ENCODE results near the gene CACNA2D3. TPM values are rescaled to one million over a fixed set of nuclear protein-coding genes. Genes with fewer than 3 reads are reported as not detected.

The CACNA2D3 gene
- total and polyA plus RNA-seq, 4 donors = 0.72 to 2.4 (median 1.5) TPM

DNA sequence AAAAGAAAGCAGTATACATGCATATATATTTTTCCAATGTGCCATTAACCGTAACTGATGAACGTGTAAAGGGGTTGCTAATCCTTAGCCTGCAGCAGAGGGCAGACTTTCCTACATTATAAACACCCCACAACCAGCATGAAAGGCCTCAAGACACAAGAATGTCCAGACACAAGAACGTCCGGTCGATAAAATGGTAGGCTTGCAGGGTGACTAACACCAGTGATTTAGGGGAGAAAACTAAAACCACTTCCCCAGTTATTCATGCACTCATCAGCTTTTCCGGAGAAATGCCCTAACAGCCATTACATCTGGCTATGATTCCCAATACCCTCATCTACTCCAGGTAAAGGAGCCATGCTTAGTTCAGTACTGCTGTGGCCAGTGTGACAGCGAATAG lies 748.1 kb downstream of the CACNA2D3 start:
- DNase-seq (no peak), ATAC-seq (ENCODE audit: low FRiP score) (no peak)
- Histone ChIP-seq H3K36me3 (ENCODE audit: control insufficient read depth in 1 of 2, insufficient read depth in 2 of 2, low read length in 1 of 2) (no peaks in the 10 kb centered on the region), H3K4me1 (ENCODE audit: control insufficient read depth in 1 of 2, insufficient read depth in 2 of 2, low read length in 2 of 2) (no peaks in the 10 kb centered on the region), H3K4me3 (ENCODE audit: low read length in 2 of 2) (no peak overlapping the region), H3K27ac (ENCODE audit: low read depth in 1 of 2, low read length in 2 of 2) (no peak overlapping the region), H3K9me3 (ENCODE audit: control insufficient read depth, low read length) (no peaks in the 10 kb centered on the region), H3K27me3 (ENCODE audit: control insufficient read depth in 1 of 2, insufficient read depth in 2 of 2, low read length in 1 of 2) (no peaks in the 10 kb centered on the region)
- intact Hi-C loops (cut with DNase I) = no loop called here
- WGBS, 2 donors = 29 to 34% methylated on average over 7 of the region's 7 CpGs

DNA sequence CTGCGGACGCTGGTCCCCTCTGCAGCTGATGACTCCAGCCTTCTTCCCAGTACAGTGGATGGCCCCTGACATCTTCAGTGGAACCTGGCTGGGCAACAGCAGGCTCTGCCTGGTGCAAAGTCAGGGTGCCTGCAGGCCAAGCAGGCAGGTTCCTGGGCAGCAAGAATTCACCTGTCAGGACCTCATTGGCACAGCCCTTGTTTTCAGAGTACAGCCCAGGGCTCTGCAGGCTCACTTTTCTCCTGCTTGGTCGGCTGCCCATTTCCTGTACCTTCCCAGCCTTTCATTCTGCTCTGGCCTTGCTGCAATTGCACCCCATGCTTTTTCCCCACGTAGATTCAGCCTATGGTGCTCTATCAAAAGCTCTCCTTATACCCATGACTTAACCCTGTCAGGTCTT lies 749.5 kb downstream of the CACNA2D3 start:
- ATAC-seq (ENCODE audit: low FRiP score) = no peak
- Histone ChIP-seq H3K36me3 (ENCODE audit: control insufficient read depth in 1 of 2, insufficient read depth in 2 of 2, low read length in 1 of 2) (no peaks in the 10 kb centered on the region), H3K27ac (ENCODE audit: low read depth in 1 of 2, low read length in 2 of 2) (no peak overlapping the region), H3K9me3 (ENCODE audit: control insufficient read depth, low read length) (no peaks in the 10 kb centered on the region), H3K4me3 (ENCODE audit: low read length in 2 of 2) (no peak overlapping the region), H3K4me1 (ENCODE audit: control insufficient read depth in 1 of 2, insufficient read depth in 2 of 2, low read length in 2 of 2) (no peaks in the 10 kb centered on the region), H3K27me3 (ENCODE audit: control insufficient read depth in 1 of 2, insufficient read depth in 2 of 2, low read length in 1 of 2) (no peaks in the 10 kb centered on the region)
- WGBS, 2 donors = 84 to 85% methylated on average over 4 of the region's 4 CpGs
- no peak for DNase-seq
- intact Hi-C loops (cut with DNase I) = no loop called here

DNA sequence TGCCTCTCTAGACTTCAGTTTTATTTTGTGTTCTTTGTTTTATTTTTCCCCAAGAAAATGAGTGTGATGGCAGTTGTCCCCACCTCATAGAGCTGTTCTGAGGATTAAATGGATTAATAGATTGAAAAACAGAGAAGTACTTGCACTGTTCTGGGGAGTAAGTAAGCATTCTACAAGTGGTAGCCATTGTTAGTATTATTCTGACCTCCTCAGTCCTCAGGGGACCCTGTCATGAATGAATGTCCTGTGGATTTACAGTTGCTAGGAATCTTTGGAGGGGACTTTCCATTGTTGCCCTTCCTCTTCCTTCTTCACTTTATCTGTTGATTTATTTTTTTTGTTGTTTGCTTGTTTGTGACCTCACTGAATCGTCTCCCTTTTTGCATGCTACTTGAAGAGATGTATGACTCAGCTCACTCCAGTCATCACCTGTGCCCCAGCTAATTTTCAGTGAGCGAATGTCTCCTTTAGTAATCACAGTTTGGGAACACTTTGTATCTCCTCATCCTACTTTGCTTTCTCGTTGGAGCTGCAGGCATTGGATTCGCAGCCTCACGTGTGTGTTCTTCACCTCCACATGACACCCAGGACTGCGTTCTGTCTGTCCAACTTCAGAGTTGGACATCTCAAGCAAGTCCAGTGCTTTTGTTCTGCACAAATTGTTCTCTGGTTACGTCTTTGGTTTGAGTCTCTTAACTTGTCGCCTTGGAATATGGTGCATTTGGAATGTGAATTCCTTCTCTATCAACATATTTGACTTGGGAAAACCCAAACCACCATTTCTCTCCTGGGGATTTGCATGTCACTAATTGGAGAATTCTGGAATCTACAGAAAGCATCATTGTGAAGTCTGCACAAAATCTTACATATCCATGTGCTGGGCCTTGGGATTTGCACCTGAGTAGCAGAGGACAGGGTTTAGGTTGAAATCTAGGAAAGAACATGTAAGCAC lies 751.0 kb downstream of the CACNA2D3 start:
- no peaks in the 10 kb centered on the region for H3K4me1 ChIP-seq (ENCODE audit: control insufficient read depth in 1 of 2, insufficient read depth in 2 of 2, low read length in 2 of 2)
- no peaks in the 10 kb centered on the region for H3K27me3 ChIP-seq (ENCODE audit: control insufficient read depth in 1 of 2, insufficient read depth in 2 of 2, low read length in 1 of 2)
- intact Hi-C loops (cut with DNase I) = no loop called here
- no peak for ATAC-seq (ENCODE audit: low FRiP score)
- no peak overlapping the region for H3K4me3 ChIP-seq (ENCODE audit: low read length in 2 of 2)
- no peaks in the 10 kb centered on the region for H3K36me3 ChIP-seq (ENCODE audit: control insufficient read depth in 1 of 2, insufficient read depth in 2 of 2, low read length in 1 of 2)
- 72 to 75% methylated on average over 8 of the region's 8 CpGs for WGBS, 2 donors
- DNase-seq = no peak
- H3K9me3 ChIP-seq (ENCODE audit: control insufficient read depth, low read length) = no peaks in the 10 kb centered on the region
- H3K27ac ChIP-seq (ENCODE audit: low read depth in 1 of 2, low read length in 2 of 2) = no peak overlapping the region

DNA sequence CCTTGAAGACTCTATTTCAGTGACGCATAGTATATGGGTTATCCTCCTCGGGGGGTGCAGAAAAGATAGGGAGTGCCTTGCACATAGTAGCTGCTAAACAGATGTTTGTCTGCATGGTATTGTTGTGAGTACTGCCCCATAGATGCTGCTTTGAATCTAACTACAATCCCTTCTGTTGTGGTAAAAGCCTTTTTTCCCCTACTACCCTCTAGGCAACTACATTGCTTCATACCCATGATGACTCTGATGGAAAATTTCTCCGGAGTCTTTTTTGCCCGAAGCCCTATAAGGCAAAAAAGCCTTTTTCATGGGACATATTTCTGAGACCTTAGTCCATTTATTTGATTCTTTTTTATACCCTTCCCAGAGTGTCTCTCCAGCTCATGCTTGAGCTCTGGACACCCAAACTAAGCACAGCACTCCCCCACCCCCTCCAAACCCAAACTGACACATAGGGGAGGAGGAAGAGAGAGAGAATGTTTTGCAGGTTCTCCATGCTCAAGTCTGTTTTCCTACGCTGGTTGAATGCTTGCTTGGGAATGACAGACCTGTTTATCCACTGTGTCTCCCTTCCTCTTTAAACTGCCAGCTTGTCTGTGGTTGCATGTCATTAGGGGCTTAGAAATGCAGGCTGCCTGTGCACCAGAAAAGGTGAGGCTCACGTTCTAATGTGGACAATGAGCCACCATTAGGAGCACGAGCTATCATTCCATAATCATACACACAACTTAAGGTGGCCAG lies 752.6 kb downstream of the CACNA2D3 start:
- intact Hi-C loops (cut with DNase I) = no loop called here

DNA sequence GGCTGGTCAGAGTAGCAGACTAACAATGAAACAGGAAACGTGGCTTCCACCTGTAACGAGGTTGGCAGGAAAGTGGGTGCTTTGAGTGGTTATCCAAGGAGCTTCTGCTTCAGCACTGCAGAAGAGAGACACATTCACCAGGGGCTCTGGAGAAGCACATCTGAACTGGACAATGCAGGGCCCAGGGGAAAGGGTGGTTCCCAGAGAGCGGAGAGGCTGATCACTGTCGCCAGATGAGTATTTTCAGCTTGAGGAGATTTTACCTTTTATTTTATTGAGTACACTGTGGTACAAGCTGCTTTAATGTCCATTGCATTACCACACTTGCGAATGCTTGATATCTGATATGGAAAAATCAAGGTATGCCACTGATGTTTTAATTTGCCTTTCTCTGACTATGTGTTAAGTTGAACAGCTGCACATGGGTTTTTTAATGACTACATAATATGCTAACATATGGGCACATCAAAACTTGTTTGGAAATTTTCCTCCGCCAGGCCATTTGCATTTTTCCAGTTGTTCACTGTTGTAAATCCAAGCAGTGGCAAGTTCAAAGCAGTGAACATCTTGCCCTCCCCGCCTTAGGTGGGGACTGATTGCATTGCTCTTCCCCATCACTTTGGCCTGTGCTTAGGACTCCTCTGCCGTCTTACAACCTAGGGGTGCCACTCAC lies 753.4 kb downstream of the CACNA2D3 start:
- Histone ChIP-seq H3K4me1 (ENCODE audit: control insufficient read depth in 1 of 2, insufficient read depth in 2 of 2, low read length in 2 of 2) (no peaks in the 10 kb centered on the region), H3K36me3 (ENCODE audit: control insufficient read depth in 1 of 2, insufficient read depth in 2 of 2, low read length in 1 of 2) (no peaks in the 10 kb centered on the region), H3K9me3 (ENCODE audit: control insufficient read depth, low read length) (no peaks in the 10 kb centered on the region), H3K27ac (ENCODE audit: low read depth in 1 of 2, low read length in 2 of 2) (no peak overlapping the region), H3K4me3 (ENCODE audit: low read length in 2 of 2) (no peak overlapping the region), H3K27me3 (ENCODE audit: control insufficient read depth in 1 of 2, insufficient read depth in 2 of 2, low read length in 1 of 2) (no peaks in the 10 kb centered on the region)
- DNase-seq (no peak), ATAC-seq (ENCODE audit: low FRiP score) (no peak)
- WGBS, 2 donors = 85 to 87% methylated on average over 8 of the region's 8 CpGs
- intact Hi-C loops (cut with DNase I) = no loop called here

More for the DNA sequence above, 752.6 kb downstream of the CACNA2D3 start:
- Histone ChIP-seq H3K4me3 (ENCODE audit: low read length in 2 of 2) (no peak overlapping the region), H3K4me1 (ENCODE audit: control insufficient read depth in 1 of 2, insufficient read depth in 2 of 2, low read length in 2 of 2) (no peaks in the 10 kb centered on the region), H3K9me3 (ENCODE audit: control insufficient read depth, low read length) (no peaks in the 10 kb centered on the region), H3K36me3 (ENCODE audit: control insufficient read depth in 1 of 2, insufficient read depth in 2 of 2, low read length in 1 of 2) (no peaks in the 10 kb centered on the region), H3K27me3 (ENCODE audit: control insufficient read depth in 1 of 2, insufficient read depth in 2 of 2, low read length in 1 of 2) (no peaks in the 10 kb centered on the region), H3K27ac (ENCODE audit: low read depth in 1 of 2, low read length in 2 of 2) (no peak overlapping the region)
- DNase-seq (no peak), ATAC-seq (ENCODE audit: low FRiP score) (no peak)
- 81% methylated on average over 7 of the region's 7 CpGs for WGBS, 2 donors

DNA sequence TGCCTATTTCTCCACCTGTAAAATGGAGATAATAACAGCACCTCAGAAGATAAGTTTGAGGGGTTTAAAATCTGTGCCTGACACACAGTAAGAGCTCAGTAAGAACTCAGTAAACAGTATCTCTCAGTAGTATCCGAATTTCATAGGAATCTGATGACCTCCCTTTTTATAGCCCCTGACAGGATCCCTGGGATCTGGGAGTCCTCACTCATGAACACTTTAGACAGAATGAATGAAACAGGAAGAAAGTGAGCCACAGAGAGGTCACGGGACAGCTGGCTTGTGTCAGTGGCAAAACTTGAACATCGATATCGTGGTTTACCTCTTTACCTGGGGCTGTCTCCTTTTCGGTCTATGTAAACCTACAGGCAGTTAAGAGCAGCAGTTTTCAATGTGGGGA lies 754.3 kb downstream of the CACNA2D3 start:
- Histone ChIP-seq H3K27me3 (ENCODE audit: control insufficient read depth in 1 of 2, insufficient read depth in 2 of 2, low read length in 1 of 2) (no peaks in the 10 kb centered on the region), H3K27ac (ENCODE audit: low read depth in 1 of 2, low read length in 2 of 2) (no peak overlapping the region), H3K9me3 (ENCODE audit: control insufficient read depth, low read length) (no peaks in the 10 kb centered on the region), H3K4me3 (ENCODE audit: low read length in 2 of 2) (no peak overlapping the region), H3K36me3 (ENCODE audit: control insufficient read depth in 1 of 2, insufficient read depth in 2 of 2, low read length in 1 of 2) (no peaks in the 10 kb centered on the region), H3K4me1 (ENCODE audit: control insufficient read depth in 1 of 2, insufficient read depth in 2 of 2, low read length in 2 of 2) (no peaks in the 10 kb centered on the region)
- no peak for DNase-seq
- 85 to 88% methylated on average over 5 of the region's 5 CpGs for WGBS, 2 donors
- intact Hi-C loops (cut with DNase I) = no loop called here
- no peak for ATAC-seq (ENCODE audit: low FRiP score)

DNA sequence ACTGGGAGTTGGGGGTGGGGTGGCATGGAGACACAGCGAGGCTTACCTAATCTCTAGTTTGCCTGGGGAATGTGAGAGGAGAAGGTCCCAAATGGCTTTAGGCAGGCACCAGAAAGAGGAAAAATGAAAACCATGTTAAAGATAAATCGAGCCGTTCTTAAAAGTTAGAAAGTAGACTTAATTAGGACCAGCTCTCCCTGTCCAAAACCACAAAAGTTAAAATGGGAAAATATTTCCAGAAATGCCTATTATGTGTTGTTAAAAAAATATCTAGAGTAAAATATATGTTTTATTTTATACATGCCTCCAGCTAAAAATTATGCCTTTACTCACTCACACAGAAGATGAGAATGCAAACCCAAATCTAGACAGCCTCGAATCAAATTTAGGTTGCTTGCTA lies 755.4 kb downstream of the CACNA2D3 start:
- Histone ChIP-seq H3K27ac (ENCODE audit: low read depth in 1 of 2, low read length in 2 of 2) (no peak overlapping the region), H3K9me3 (ENCODE audit: control insufficient read depth, low read length) (no peaks in the 10 kb centered on the region), H3K36me3 (ENCODE audit: control insufficient read depth in 1 of 2, insufficient read depth in 2 of 2, low read length in 1 of 2) (no peaks in the 10 kb centered on the region), H3K27me3 (ENCODE audit: control insufficient read depth in 1 of 2, insufficient read depth in 2 of 2, low read length in 1 of 2) (no peaks in the 10 kb centered on the region), H3K4me3 (ENCODE audit: low read length in 2 of 2) (no peak overlapping the region), H3K4me1 (ENCODE audit: control insufficient read depth in 1 of 2, insufficient read depth in 2 of 2, low read length in 2 of 2) (no peaks in the 10 kb centered on the region)
- no peak for ATAC-seq (ENCODE audit: low FRiP score)
- no peak for DNase-seq
- intact Hi-C loops (cut with DNase I) = no loop called here
- WGBS, 2 donors = 33 to 41% methylated on average over 4 of the region's 4 CpGs

DNA sequence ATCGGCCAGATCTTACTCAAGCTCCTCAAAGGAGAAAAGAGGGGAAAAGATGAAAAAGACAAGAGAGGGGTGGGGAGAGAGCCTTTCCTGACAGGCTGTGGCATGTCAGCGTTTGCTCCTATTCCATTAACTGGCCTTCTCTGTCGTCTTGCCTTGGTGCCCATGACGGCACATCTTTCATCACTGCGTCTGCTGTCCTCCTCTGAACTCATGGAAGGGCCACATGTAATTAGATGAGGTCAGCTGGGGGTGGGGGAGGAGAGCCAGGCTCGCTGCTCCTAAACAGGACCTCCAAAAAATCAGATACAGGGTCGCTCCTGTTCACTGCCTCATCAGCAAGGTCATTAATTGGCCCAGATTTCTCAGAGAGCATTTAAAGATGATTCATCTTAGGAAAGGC lies 755.8 kb downstream of the CACNA2D3 start:
- ATAC-seq (ENCODE audit: low FRiP score) = no peak
- no peaks in the 10 kb centered on the region for H3K4me1 ChIP-seq (ENCODE audit: control insufficient read depth in 1 of 2, insufficient read depth in 2 of 2, low read length in 2 of 2)

More for the DNA sequence above, 755.8 kb downstream of the CACNA2D3 start:
- Histone ChIP-seq H3K27me3 (ENCODE audit: control insufficient read depth in 1 of 2, insufficient read depth in 2 of 2, low read length in 1 of 2) (no peaks in the 10 kb centered on the region), H3K36me3 (ENCODE audit: control insufficient read depth in 1 of 2, insufficient read depth in 2 of 2, low read length in 1 of 2) (no peaks in the 10 kb centered on the region), H3K27ac (ENCODE audit: low read depth in 1 of 2, low read length in 2 of 2) (no peak overlapping the region), H3K4me3 (ENCODE audit: low read length in 2 of 2) (no peak overlapping the region), H3K9me3 (ENCODE audit: control insufficient read depth, low read length) (no peaks in the 10 kb centered on the region)
- DNase-seq = no peak
- intact Hi-C loops (cut with DNase I) = no loop called here
- 24 to 39% methylated on average over 7 of the region's 7 CpGs for WGBS, 2 donors
